Heart left ventricle (tissue), 16 donors: ENCODE results near the gene PTGFRN. TPM values are rescaled to one million over a fixed set of nuclear protein-coding genes. Genes with fewer than 3 reads are reported as not detected.

Experiments
- ATAC-seq, 4 donors: fragments of 200-7000 bp; cut with Tn5 transposase; one replicate each; pipeline ENCODE4 v1.9.1; 2020 to 2022; ENCODE audit warnings: moderate library complexity in 4 of 4, mild to moderate bottlenecking in 3 of 4, moderate number of reproducible peaks in 1 of 4
- DNase-seq, 5 donors: peaks; one replicate each; pipeline ENCODE4 v3.0.0-alpha.2; 2020
- H3K27ac ChIP-seq, 12 donors: fragments of 200-600 bp; sonication (generic) in 4 of 12; one replicate each; pipeline versions ENCODE4 v1.5.0 to v1.8.0; 2016 to 2022; ENCODE audit warnings: mild to moderate bottlenecking in 2 of 12
- H3K27me3 ChIP-seq, 9 donors: fragments of 200-600 bp; sonication (generic) in 2 of 9; one replicate each; pipeline versions ENCODE4 v1.5.1 to v1.8.0; 2016 to 2022; ENCODE audit warnings: mild to moderate bottlenecking in 3 of 9
- H3K36me3 ChIP-seq, 9 donors: fragments of 200-600 bp; sonication (generic) in 2 of 9; one replicate each; pipeline versions ENCODE4 v1.5.0 to v1.8.0; 2018 to 2022; ENCODE audit warnings: mild to moderate bottlenecking in 2 of 9
- H3K4me1 ChIP-seq, 12 donors: fragments of 200-600 bp; sonication (generic) in 4 of 12; one replicate each; pipeline versions ENCODE4 v1.5.0 to v1.8.0; 2016 to 2022; ENCODE audit warnings: mild to moderate bottlenecking in 3 of 12
- H3K4me3 ChIP-seq, 12 donors: fragments of 200-600 bp; sonication (generic) in 4 of 12; one replicate each; pipeline versions ENCODE4 v1.5.0 to v1.8.0; 2017 to 2022; ENCODE audit warnings: mild to moderate bottlenecking in 9 of 12, moderate library complexity in 4 of 12
- H3K9me3 ChIP-seq, 12 donors: fragments of 200-600 bp; sonication (generic) in 4 of 12; one replicate each; pipeline versions ENCODE4 v1.5.0 to v1.8.0; 2016 to 2022; ENCODE audit warnings: mild to moderate bottlenecking in 1 of 12
- CTCF ChIP-seq, 12 donors: fragments of 200-600 bp; sonication (generic) in 4 of 12; IDR thresholded peaks; one replicate each; pipeline versions ENCODE4 v1.5.0 to v1.8.0; 2018 to 2022; ENCODE audit warnings: antibody characterized with exemption in 12 of 12, mild to moderate bottlenecking in 5 of 12
- POLR2A ChIP-seq, 2 donors: fragments of 450-650 bp; IDR thresholded peaks; one replicate each; pipeline ENCODE4 v1.6.1; 2017; ENCODE audit warnings: antibody characterized with exemption in 2 of 2, mild to moderate bottlenecking in 2 of 2, moderate library complexity in 2 of 2
- WGBS, 4 donors: extraction: QIAGEN DNeasy Blood & Tissue Kit in 2 of 4; methylation state at CpG; one replicate each; pipeline versions ENCODE4 v1.1.5 to v1.1.7; 2013 to 2018; 5-methylcytosine and 5-hydroxymethylcytosine counted together
- intact Hi-C, 10 donors: fragments of 100-400 bp; cut with DNase I; formaldehyde crosslinking; loops; one replicate each; pipeline versions ENCODE4 v1.11.1 to v1.14.2; 2022
- polyA plus RNA-seq, 2 donors: library from polyadenylated mRNA; stranded (reverse); fragments of 200-250 nt; gene quantifications; one replicate each; pipeline ENCODE4 v1.2.3, GENCODE V29; 2013
- total RNA-seq, 9 donors: library from RNA; depleted of rRNA in 2 of 9; stranded (reverse); fragments of >200 nt in 2 of 9; fragmentation: NEBNext Ultra II Directional in 3 of 9; extraction: Animal tissue kit (Norgen Biotek cat#: 25700) in 3 of 9; gene quantifications; one replicate each; pipeline versions ENCODE4 v1.1.0 to v1.2.4, GENCODE V29; 2016 to 2023
- donor health status: ischemic (EF 13 %, LVEDD 7.1; RV severe dilation, severe dysfunction).
- donor health status: healthy with polysubstance abuse.
- donor health status: DM: no; HTN: yes; CAD: no.
- donor health status: DM: no; HTN: no; CAD: no.
- donor health status: ischemic (EF 25% LVEDD 6.9; RV normal size, moderate dysfunction).
- donor health status: ischemic (EF 25% LVEDD 5.7; RV mildly dilated, moderate dysfunction).
- donor health status: healthy.
- donor health status: DM: yes; HTN: yes; CAD: no.
- donor health status: ischemic (EF 35%, LVEDD 5.7; RV mildly dilated, moderate dysfunction).
- donor health status: nonischemic (EF 11% LVEDD 7.7; RV severe dilation, severe dysfunction).
- donor health status: DM: yes; HTN: yes; CAD: no.
- donor health status: PGD.
- donor health status: ischemic (EF 29% LVEDD 5.4; RV normal size, mild dysfunction).
- donor health status: nonischemic (EF 23%, LVEDD 6.1; RV moderate dilation, normal function).

Gene PTGFRN
- total and polyA plus RNA-seq, 11 donors: 21.5 to 231 (median 98.7) TPM

GRCh38 chr1:116918714-116919357 lies 9.1 kb downstream of the PTGFRN start:
- intact Hi-C loops: loop anchor here in 5 of 10 donors (5.0 to 10.0 kb wide), 4 partner anchors 33 to 354 kb away; no protein-coding TSS in a partner anchor
- DNase-seq (no peak), ATAC-seq (no peak)
- 70 to 82% (median 78%) methylated on average over 5 of the region's 5 CpGs for WGBS, 4 donors
- peaks cover 0 to 3% (median 0%) of the 10 kb centered on the region in 9 donors for H3K36me3 ChIP-seq
- peak overlapping the region in 3 of 12 donors; percentile 27 to 96 (median 92) for H3K27ac ChIP-seq
- peaks cover 0 to 76% (median 45%) of the 10 kb centered on the region in 12 donors for H3K4me1 ChIP-seq
- H3K9me3 ChIP-seq: no peaks in the 10 kb centered on the region
- H3K27me3 ChIP-seq: no peaks in the 10 kb centered on the region
- no peak for TF ChIP-seq CTCF (IDR thresholded peaks at IDR 0.05)
- TF ChIP-seq POLR2A (IDR thresholded peaks at IDR 0.05): no peak
- no peak overlapping the region for H3K4me3 ChIP-seq

DNA sequence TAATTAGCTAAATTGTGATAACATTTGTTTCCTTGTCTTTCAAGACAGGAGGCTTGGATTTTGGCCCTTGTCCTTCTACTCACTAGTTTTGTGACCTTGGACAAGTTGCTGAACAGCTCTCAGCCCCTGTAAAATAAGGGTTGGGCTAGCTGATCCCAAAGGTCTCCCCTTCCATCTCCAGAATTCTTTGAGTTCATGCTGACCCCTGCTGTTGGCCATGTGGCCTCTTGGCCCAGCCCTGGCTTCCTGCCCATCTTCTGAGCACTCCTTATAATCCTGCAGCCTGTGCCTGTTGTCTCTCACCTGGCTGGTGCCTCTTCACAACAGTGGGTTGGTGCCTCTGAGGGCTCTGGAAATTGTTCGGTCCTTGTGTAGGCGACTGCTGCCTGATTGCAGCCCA lies 10.1 kb downstream of the PTGFRN start:
- TF ChIP-seq CTCF (IDR thresholded peaks at IDR 0.05) (peak in 3 of 12 donors; percentile 10 to 30 (median 19)), POLR2A (IDR thresholded peaks at IDR 0.05) (no peak)
- no peak overlapping the region for H3K4me3 ChIP-seq
- DNase-seq: peak in 2 of 5 donors; percentile 32 to 48
- peaks cover 0 to 4% (median 0%) of the 10 kb centered on the region in 9 donors for H3K36me3 ChIP-seq
- no peaks in the 10 kb centered on the region for H3K27me3 ChIP-seq
- no peaks in the 10 kb centered on the region for H3K9me3 ChIP-seq
- H3K4me1 ChIP-seq: peaks cover 0 to 79% (median 45%) of the 10 kb centered on the region in 12 donors
- peak in 1 of 4 donors; percentile 5 for ATAC-seq
- intact Hi-C loops: loop anchor here in 5 of 10 donors (5.0 to 10.0 kb wide), 4 partner anchors 32 to 355 kb away; no protein-coding TSS in a partner anchor
- peak overlapping the region in 6 of 12 donors; percentile 2 to 96 (median 33) for H3K27ac ChIP-seq
- WGBS, 4 donors: 50 to 79% (median 66%) methylated on average over 2 of the region's 2 CpGs

- TF ChIP-seq CTCF (IDR thresholded peaks at IDR 0.05) (no peak), POLR2A (IDR thresholded peaks at IDR 0.05) (no peak)
- Histone ChIP-seq H3K27me3 (no peaks in the 10 kb centered on the region), H3K4me3 (no peak overlapping the region), H3K27ac (peak overlapping the region in 5 of 12 donors; percentile 18 to 96 (median 39)), H3K9me3 (no peaks in the 10 kb centered on the region), H3K36me3 (peaks cover 0 to 4% (median 0%) of the 10 kb centered on the region in 9 donors), H3K4me1 (peaks cover 0 to 75% (median 43%) of the 10 kb centered on the region in 12 donors)
- 89 to 100% (median 95%) methylated on average over 1 of the region's 1 CpG for WGBS, 4 donors
- DNase-seq (no peak), ATAC-seq (no peak)
- intact Hi-C loops: loop anchor here in 1 of 10 donors (10.0 kb wide), 1 partner anchor 135 kb away; no protein-coding TSS in a partner anchor
Observed at GRCh38 chr1:116920211-116920610, 10.5 kb downstream of the PTGFRN start.

- no peak for TF ChIP-seq CTCF (IDR thresholded peaks at IDR 0.05)
- TF ChIP-seq POLR2A (IDR thresholded peaks at IDR 0.05): no peak
- Histone ChIP-seq H3K27me3 (no peaks in the 10 kb centered on the region), H3K4me1 (peaks cover 0 to 71% (median 39%) of the 10 kb centered on the region in 12 donors), H3K9me3 (no peaks in the 10 kb centered on the region), H3K27ac (peak overlapping the region in 4 of 12 donors; percentile 16 to 62 (median 58)), H3K36me3 (peaks cover 0 to 4% (median 0%) of the 10 kb centered on the region in 9 donors), H3K4me3 (no peak overlapping the region)
- ATAC-seq (no peak), DNase-seq (no peak)
- WGBS, 4 donors: 87 to 92% (median 89%) methylated on average over 6 of the region's 6 CpGs
- intact Hi-C loops: loop anchor here in 1 of 10 donors (10.0 kb wide), 1 partner anchor 133 kb away; no protein-coding TSS in a partner anchor
Observed at GRCh38 chr1:116921301-116921885, 11.7 kb downstream of the PTGFRN start.
